GM10266 (cell line): ENCODE measurements around the gene ATP5PB.

Experiments used
- DNase-seq: peaks from one replicate; pipeline ENCODE4 v3.0.0; 2012; ENCODE audit errors: extremely low spot score
- TF ChIP-seq, protein P1 (sequence below): IDR thresholded peaks from 2 replicates; pipeline ENCODE4 v1.5.1; 2012; ENCODE audit warnings: mild to moderate bottlenecking, low read depth; ENCODE audit not compliant: control insufficient read depth, insufficient read depth; ENCODE audit errors: missing control alignments

The ATP5PB gene

DNA sequence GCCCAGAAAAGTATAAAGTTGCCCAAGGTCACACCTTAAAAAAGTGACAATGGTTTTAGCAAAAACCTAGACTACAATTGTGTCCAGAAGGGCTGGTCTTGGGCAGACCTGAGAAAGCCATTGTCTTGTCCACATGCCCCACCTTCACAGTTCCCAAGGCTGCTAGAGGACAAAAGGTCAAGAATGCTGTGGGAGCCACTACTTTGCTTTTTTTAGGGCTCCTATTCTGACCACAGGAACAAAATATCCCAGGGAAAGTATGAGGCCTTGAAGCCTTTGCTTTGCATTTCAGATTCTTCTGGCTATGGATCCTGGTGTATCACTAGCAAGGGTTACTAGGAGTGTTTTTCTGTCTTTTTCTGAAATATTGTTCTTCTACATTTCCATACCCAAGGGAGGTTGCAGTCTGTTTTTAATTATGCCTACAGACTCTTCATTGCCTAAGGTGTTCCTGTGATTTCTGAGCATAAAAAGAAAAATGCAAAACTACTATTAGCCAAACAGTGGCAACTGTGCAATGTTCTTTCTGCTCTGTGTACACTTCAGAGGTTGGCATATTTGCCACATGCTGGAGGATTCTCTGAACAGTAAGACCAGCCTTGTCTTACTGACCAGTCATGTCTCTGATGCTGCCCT is 35.2 kb downstream of the ATP5PB start:
- no peak for DNase-seq
- TF ChIP-seq, protein P1, sequence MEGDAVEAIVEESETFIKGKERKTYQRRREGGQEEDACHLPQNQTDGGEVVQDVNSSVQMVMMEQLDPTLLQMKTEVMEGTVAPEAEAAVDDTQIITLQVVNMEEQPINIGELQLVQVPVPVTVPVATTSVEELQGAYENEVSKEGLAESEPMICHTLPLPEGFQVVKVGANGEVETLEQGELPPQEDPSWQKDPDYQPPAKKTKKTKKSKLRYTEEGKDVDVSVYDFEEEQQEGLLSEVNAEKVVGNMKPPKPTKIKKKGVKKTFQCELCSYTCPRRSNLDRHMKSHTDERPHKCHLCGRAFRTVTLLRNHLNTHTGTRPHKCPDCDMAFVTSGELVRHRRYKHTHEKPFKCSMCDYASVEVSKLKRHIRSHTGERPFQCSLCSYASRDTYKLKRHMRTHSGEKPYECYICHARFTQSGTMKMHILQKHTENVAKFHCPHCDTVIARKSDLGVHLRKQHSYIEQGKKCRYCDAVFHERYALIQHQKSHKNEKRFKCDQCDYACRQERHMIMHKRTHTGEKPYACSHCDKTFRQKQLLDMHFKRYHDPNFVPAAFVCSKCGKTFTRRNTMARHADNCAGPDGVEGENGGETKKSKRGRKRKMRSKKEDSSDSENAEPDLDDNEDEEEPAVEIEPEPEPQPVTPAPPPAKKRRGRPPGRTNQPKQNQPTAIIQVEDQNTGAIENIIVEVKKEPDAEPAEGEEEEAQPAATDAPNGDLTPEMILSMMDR: no peak

DNA sequence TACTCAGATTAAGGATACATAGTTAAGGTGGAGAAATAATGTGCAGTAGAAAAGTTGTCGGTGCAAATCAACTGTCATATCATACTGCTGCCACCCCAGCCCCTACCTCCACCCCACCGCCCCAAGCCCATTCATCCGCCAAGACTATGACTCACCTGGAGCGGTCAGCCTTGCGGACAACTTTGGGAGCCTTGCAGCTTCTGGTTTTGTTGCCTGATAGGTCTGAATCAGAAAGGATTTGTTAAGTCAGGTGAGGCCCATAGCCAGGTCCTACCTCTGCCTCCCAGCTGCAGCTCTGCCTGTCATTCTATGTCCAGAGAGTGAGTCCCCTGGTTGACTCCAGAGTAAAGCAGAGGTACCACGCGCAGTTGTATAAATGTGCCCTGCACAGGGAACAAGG is 37.2 kb downstream of the ATP5PB start:
- TF ChIP-seq, protein P1: no peak
- DNase-seq: no peak

DNA sequence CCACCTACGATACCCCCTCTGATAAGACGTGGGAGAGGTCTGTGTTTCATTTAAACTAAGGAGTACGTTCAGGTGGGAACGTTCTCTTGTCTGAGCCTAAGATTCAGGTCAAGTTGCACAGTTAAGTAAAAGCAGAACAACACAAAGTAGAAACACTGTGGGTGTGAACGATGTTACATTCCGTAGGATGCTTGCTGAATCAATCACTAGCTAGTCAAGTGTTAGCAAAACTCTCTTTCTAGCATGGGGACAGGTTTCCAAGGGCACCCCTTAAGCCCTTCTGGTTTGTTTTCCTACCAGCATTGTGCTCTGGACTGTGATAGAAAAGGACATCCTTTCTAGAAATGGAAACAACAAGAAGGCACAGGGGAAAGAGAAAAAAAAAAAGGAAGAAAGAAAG is 37.9 kb downstream of the ATP5PB start:
- TF ChIP-seq, protein P1: no peak
- DNase-seq: no peak

DNA sequence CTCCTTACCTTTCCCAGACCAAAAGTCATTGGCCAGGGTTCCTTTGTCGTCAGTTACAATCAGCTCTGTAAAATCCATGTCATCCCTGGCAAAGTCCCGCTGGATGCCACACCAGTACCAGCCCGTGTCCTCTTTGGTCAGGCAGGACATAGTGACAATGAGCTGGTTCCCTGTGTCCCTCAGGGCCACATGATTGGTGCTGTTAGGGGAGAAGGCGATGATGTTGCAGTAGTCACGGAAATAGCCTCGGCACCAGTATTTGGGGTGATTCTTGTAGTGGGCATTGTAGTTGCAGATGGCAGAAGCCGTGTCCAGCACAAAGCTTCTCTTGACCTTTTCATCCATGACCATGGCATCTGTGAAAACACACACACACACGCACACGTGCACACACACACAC is 39.4 kb downstream of the ATP5PB start:
- DNase-seq: no peak
- TF ChIP-seq, protein P1: no peak

DNA sequence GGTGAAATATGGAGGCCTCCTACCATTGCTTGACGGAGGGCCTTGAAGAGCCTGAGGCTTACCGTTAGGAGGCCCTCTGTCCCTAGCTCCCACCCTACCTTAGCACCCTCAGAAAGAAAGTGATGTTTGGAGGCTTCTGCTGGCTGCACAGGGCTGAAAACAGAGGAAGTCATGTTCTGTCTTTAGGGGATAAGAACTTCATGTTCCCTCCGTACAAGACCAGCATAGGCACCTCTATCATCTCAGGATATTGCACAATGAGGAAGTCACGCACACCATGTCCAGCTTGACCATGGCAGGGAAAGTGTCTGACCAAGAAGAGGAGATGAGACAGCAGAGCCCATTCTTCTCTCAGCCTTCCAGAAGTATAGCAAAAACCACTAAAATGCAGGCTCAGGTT is 40.3 kb downstream of the ATP5PB start:
- TF ChIP-seq, protein P1: no peak
- DNase-seq: no peak

DNA sequence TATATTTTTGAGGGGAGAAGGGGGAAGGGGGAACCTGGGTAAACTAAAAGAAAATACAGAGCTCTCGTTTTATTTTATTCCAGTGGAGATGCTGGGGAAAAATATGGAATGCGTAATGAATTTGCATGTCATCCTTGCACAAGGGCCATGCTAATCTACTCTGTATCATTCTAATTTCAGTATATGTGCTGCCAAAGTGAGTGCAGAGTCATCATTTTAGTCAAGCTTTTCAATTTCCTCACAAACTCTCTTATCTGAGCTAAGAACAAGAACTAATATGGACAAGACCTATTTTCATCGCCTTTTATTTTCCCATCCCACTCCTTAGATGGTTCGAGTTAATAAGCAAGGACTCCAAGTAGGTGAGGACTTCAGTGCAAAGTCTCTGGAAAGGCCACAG is 41.0 kb downstream of the ATP5PB start:
- TF ChIP-seq, protein P1: no peak
- no peak for DNase-seq

DNA sequence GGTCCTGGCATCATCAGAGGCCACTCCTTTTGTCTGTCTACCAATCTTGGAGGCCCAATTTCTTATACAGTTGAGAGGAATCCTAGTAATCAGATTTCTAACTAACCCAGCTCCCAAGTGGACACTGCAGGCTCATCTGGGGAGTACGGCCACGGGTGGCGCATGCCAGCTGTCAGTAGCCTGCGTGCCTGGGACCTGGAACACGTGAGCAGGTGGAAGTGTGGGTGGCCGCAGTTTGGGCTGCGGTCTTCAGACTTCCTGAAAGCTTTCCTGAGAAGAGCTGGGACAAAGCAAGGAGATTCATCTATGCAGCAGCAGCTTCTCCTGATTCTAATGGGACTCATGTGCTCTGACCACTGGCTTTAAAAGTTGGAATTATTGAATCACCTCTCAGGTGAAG is 41.8 kb downstream of the ATP5PB start:
- TF ChIP-seq, protein P1: no peak

More for the DNA sequence above, 41.8 kb downstream of the ATP5PB start:
- DNase-seq: no peak
